KMS-11 (cell line): ENCODE measurements around the gene ITGA5.
A peak's percentile ranks its signal among the peaks of the same experiment; 100 is the strongest.

Source experiments
- H2AFZ ChIP-seq: fragments of 200-600 bp; sonication (generic); 2 replicates; pipeline ENCODE4 v1.6.1; 2016; ENCODE audit warnings: antibody characterized with exemption, mixed run types, low read depth
- H3K27ac ChIP-seq: fragments of 200-600 bp; sonication (generic); 2 replicates; pipeline ENCODE4 v1.6.1; 2016; ENCODE audit warnings: mild to moderate bottlenecking, mixed run types
- H3K27me3 ChIP-seq: fragments of 200-600 bp; sonication (generic); 2 replicates; pipeline ENCODE4 v1.6.1; 2017; ENCODE audit warnings: mild to moderate bottlenecking, low read depth, mixed run types, moderate library complexity; ENCODE audit not compliant: insufficient read depth
- H3K36me3 ChIP-seq: fragments of 200-600 bp; sonication (generic); 2 replicates; pipeline ENCODE4 v1.6.1; 2017; ENCODE audit warnings: mild to moderate bottlenecking, mixed run types; ENCODE audit not compliant: insufficient read depth
- H3K4me1 ChIP-seq: fragments of 200-600 bp; sonication (generic); 2 replicates; pipeline ENCODE4 v1.6.1; 2016; ENCODE audit warnings: mild to moderate bottlenecking, low read depth, mixed run types; ENCODE audit not compliant: poor library complexity, severe bottlenecking
- H3K4me2 ChIP-seq: fragments of 200-600 bp; sonication (generic); 2 replicates; pipeline ENCODE4 v1.7.0; 2016; ENCODE audit warnings: mild to moderate bottlenecking, mixed run types
- H3K4me3 ChIP-seq: fragments of 200-600 bp; sonication (generic); IDR thresholded peaks from 2 replicates; pipeline ENCODE4 v1.6.1; 2017; ENCODE audit warnings: low read depth, low read length, mixed read lengths; ENCODE audit not compliant: insufficient read depth
- H3K79me2 ChIP-seq: fragments of 200-600 bp; sonication (generic); 2 replicates; pipeline ENCODE4 v1.6.1; 2016; ENCODE audit warnings: low read depth, mixed run types; ENCODE audit not compliant: insufficient read depth
- H3K9ac ChIP-seq: fragments of 200-600 bp; sonication (generic); 2 replicates; pipeline ENCODE4 v1.6.1; 2016; ENCODE audit warnings: mild to moderate bottlenecking, mixed run types
- H4K20me1 ChIP-seq: fragments of 200-600 bp; sonication (generic); 2 replicates; pipeline ENCODE4 v1.6.1; 2016; ENCODE audit warnings: mild to moderate bottlenecking, mixed run types; ENCODE audit not compliant: insufficient read depth
- CTCF ChIP-seq: fragments of 200-600 bp; sonication (generic); conservative IDR thresholded peaks from 2 replicates; pipeline ENCODE4 v1.6.1; 2017; ENCODE audit warnings: low read depth, mild to moderate bottlenecking, antibody characterized with exemption, low read length, moderate library complexity, mixed read lengths

ITGA5 gene

GRCh38 chr12:54376596-54376995 lies 42.5 kb downstream of the ITGA5 start:
- TF ChIP-seq CTCF, result no peak
- Histone ChIP-seq H3K4me3 (no peak overlapping the region), H4K20me1 (no peaks in the 10 kb centered on the region), H3K36me3 (no peaks in the 10 kb centered on the region), H3K4me2 (no peak overlapping the region), H3K27ac (no peak overlapping the region), H3K9ac (no peak overlapping the region), H3K27me3 (peaks cover 7% of the 10 kb centered on the region; the same call in 1 of the 2 replicates), H2AFZ (no peak overlapping the region), H3K4me1 (peaks cover 18% of the 10 kb centered on the region), H3K79me2 (no peaks in the 10 kb centered on the region)

GRCh38 chr12:54375259-54375579 lies 43.8 kb downstream of the ITGA5 start:
- H3K9ac ChIP-seq, result no peak overlapping the region; the same call in 1 of the 2 replicates
- no peak overlapping the region for H3K27ac ChIP-seq
- peak overlapping the region; percentile 33; the same call in 1 of the 2 replicates for H2AFZ ChIP-seq
- H3K79me2 ChIP-seq, result no peaks in the 10 kb centered on the region
- no peaks in the 10 kb centered on the region for H3K36me3 ChIP-seq
- peaks cover 18% of the 10 kb centered on the region for H3K4me1 ChIP-seq
- H3K4me2 ChIP-seq, result peak overlapping the region; percentile 11; the same call in 1 of the 2 replicates
- no peaks in the 10 kb centered on the region for H4K20me1 ChIP-seq
- no peak overlapping the region for H3K4me3 ChIP-seq
- no peak for TF ChIP-seq CTCF
- peaks cover 7% of the 10 kb centered on the region; the same call in 1 of the 2 replicates for H3K27me3 ChIP-seq

GRCh38 chr12:54374562-54375258 lies 44.4 kb downstream of the ITGA5 start:
- Histone ChIP-seq H3K9ac (no peak overlapping the region; the same call in 1 of the 2 replicates), H3K4me2 (peak overlapping the region; percentile 11; the same call in 1 of the 2 replicates), H4K20me1 (no peaks in the 10 kb centered on the region), H3K4me3 (no peak overlapping the region), H2AFZ (peak overlapping the region; percentile 33; the same call in 1 of the 2 replicates), H3K36me3 (no peaks in the 10 kb centered on the region), H3K4me1 (peaks cover 18% of the 10 kb centered on the region), H3K27ac (no peak overlapping the region), H3K27me3 (peaks cover 7% of the 10 kb centered on the region; the same call in 1 of the 2 replicates), H3K79me2 (no peaks in the 10 kb centered on the region)
- no peak for TF ChIP-seq CTCF

GRCh38 chr12:54373649-54374561 lies 45.2 kb downstream of the ITGA5 start:
- H3K4me2 ChIP-seq, result peak overlapping the region; percentile 11; the same call in 1 of the 2 replicates
- H3K79me2 ChIP-seq, result no peaks in the 10 kb centered on the region
- no peaks in the 10 kb centered on the region for H3K36me3 ChIP-seq
- H3K4me1 ChIP-seq, result peaks cover 18% of the 10 kb centered on the region
- peaks cover 7% of the 10 kb centered on the region; the same call in 1 of the 2 replicates for H3K27me3 ChIP-seq
- H4K20me1 ChIP-seq, result no peaks in the 10 kb centered on the region
- H2AFZ ChIP-seq, result no peak overlapping the region
- no peak overlapping the region for H3K9ac ChIP-seq
- no peak for TF ChIP-seq CTCF
- no peak overlapping the region for H3K4me3 ChIP-seq
- no peak overlapping the region for H3K27ac ChIP-seq
